Measurements from ENCODE around the gene CDC73. TPM values are rescaled to one million over a fixed set of nuclear protein-coding genes. Genes with fewer than 3 reads are reported as not detected.
A peak's percentile ranks its signal among the peaks of the same experiment; 100 is the strongest.

Gene CDC73
- total and polyA plus RNA-seq, 2 donors (not counting 3 experiments of a cell fraction or from before 2014, with no cell fraction given): 9.9 to 55.8 TPM

DNA sequence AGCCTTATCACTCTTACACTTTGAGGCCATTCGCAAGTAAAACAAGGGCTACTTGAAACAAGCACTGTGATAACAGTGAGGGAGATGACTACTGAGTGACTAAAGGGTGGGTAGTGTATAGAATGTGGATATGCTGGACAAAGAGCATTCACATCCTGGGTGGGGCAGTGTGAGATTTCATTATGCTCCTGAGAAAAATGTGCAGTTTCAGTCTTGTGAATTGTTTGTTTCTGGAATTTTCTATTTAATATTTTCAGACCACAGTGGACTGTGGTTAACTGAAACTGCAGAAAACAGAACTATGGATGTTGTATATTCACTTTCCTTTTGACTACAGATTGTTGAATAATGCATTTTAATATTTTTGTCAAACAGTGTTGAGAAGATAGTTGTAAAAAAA is 89.7 kb downstream of the CDC73 start:
- Histone ChIP-seq H3K9me3 (replicated peaks; ENCODE audit: control insufficient read depth, insufficient read depth, low read length) (no peaks in the 10 kb centered on the region), H3K4me3 (replicated peaks in 1 of 3; ENCODE audit: insufficient read depth in 1 of 3, low read depth in 1 of 3, low read length in 3 of 3) (no peak overlapping the region), H3K4me1 (ENCODE audit: control insufficient read depth, extremely low read depth, insufficient read depth, low read length) (peaks cover 11% of the 10 kb centered on the region), H3K4me2 (ENCODE audit: insufficient read depth, low read length) (no peak overlapping the region), H3K27me3 (ENCODE audit: control insufficient read depth in 2 of 2, insufficient read depth in 2 of 2, low read length in 2 of 2) (no peaks in the 10 kb centered on the region), H2AFZ (ENCODE audit: low read depth, low read length) (no peak overlapping the region), H3K27ac (ENCODE audit: insufficient read depth, low read depth, low read length) (no peak overlapping the region), H4K20me1 (replicated peaks; ENCODE audit: control insufficient read depth, extremely low read depth, insufficient read depth, low read length) (no peaks in the 10 kb centered on the region), H3K9me1 (replicated peaks; ENCODE audit: control insufficient read depth, extremely low read depth, insufficient read depth, low read length) (no peaks in the 10 kb centered on the region), H3K9ac (replicated peaks; ENCODE audit: extremely low read depth, insufficient read depth, low read length) (no peak overlapping the region), H3K36me3 (ENCODE audit: control insufficient read depth in 2 of 2, extremely low read depth in 1 of 2, insufficient read depth in 2 of 2, low read length in 2 of 2) (peaks cover 0 to 5% of the 10 kb centered on the region in 2 experiments), H3K79me2 (ENCODE audit: control insufficient read depth, insufficient read depth, low read length) (no peaks in the 10 kb centered on the region)
- DNase-seq (ENCODE audit: low read depth, low spot score): peak; percentile 11
- ChIA-PET CTCF (no interaction called here), POLR2A (no interaction called here)
- intact Hi-C loops (cut with micrococcal nuclease) (no loop called here), dilution Hi-C loops (cut with MboI; ENCODE audit: extremely low pct_ligation_motif_present, low sequenced_read_pairs) (no loop called here)
- FAIRE-seq: no peak
- no TSS peak for BruUV-seq (replicated peaks)
- TF ChIP-seq FOS (IDR thresholded peaks at IDR 0.05; ENCODE audit: borderline replicate concordance, insufficient read depth, low read length): no peak
- no peak for TF ChIP-seq POLR2AphosphoS5 (IDR thresholded peaks at IDR 0.05; ENCODE audit: insufficient read depth, low read depth, low read length)
- no peak for TF ChIP-seq CTCF (IDR thresholded peaks at IDR 0.05; ENCODE audit: extremely low read depth in 1 of 2, insufficient read depth in 1 of 2, low read depth in 1 of 2, low read length in 2 of 2)
- TF ChIP-seq EZH2 (IDR thresholded peaks at IDR 0.05; ENCODE audit: borderline replicate concordance, low read depth, low read length, severe bottlenecking): no peak
- TF ChIP-seq, protein P1, sequence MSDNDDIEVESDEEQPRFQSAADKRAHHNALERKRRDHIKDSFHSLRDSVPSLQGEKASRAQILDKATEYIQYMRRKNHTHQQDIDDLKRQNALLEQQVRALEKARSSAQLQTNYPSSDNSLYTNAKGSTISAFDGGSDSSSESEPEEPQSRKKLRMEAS (IDR thresholded peaks at IDR 0.05; ENCODE audit: insufficient read depth, insufficient read length): no peak
- TF ChIP-seq MYC (IDR thresholded peaks at IDR 0.05; ENCODE audit: low read depth, low read length): no peak
- no peak for TF ChIP-seq GATA2 (IDR thresholded peaks at IDR 0.05; ENCODE audit: insufficient read depth, insufficient read length, low read depth, low read length)
- no peak for TF ChIP-seq POLR2A (IDR thresholded peaks at IDR 0.05; ENCODE audit: low read depth, low read length)
- no peak for TF ChIP-seq JUN (IDR thresholded peaks at IDR 0.05; ENCODE audit: borderline replicate concordance, insufficient read depth, insufficient read length, low read depth)
